ENCODE data around the gene SPA17. TPM values are rescaled to one million over a fixed set of nuclear protein-coding genes. Genes with fewer than 3 reads are reported as not detected.

Gene SPA17
- total and polyA plus RNA-seq, 2 of the 8 experiments (the other 6 are each of a cell fraction or from before 2014, with no cell fraction given) = 3.7 to 5.2 TPM

GRCh38 chr11:124716591-124716990 lies 42.9 kb downstream of the SPA17 start:
- no peaks in the 10 kb centered on the region for H3K79me1 ChIP-seq (ENCODE audit: low read depth, low read length)
- no peak overlapping the region for H2BK12ac ChIP-seq (ENCODE audit: low read depth, low read length)
- 56% methylated on average over 3 of the region's 3 CpGs; no CpG with 5 or more reads in 1 of the 2 experiments for WGBS, 2 experiments (ENCODE audit: extremely low coverage in 1 of 2, insufficient coverage in 1 of 2, insufficient read length in 1 of 2, insufficient replicate concordance in 2 of 2, low coverage in 1 of 2, low lambda C conversion rate in 2 of 2, missing lambda C conversion rate in 1 of 2)
- no peaks in the 10 kb centered on the region for H3K79me2 ChIP-seq (ENCODE audit: control insufficient read depth in 1 of 2, insufficient read depth in 2 of 2, low read length in 2 of 2)
- no peak overlapping the region for H2BK120ac ChIP-seq (replicated peaks; ENCODE audit: low read depth, low read length)
- no peak overlapping the region for H3K14ac ChIP-seq (ENCODE audit: insufficient read length)
- H4K20me1 ChIP-seq (replicated peaks in 1 of 2; ENCODE audit: control insufficient read depth in 1 of 2, insufficient read depth in 2 of 2, low read length in 2 of 2) = no peaks in the 10 kb centered on the region
- H4K91ac ChIP-seq (replicated peaks; ENCODE audit: insufficient read length, low read length) = no peak overlapping the region
- no peak overlapping the region for H2AK5ac ChIP-seq (ENCODE audit: low read depth, low read length)
- no peak overlapping the region for H2BK20ac ChIP-seq (ENCODE audit: low read length)
- no peak overlapping the region for H2BK5ac ChIP-seq (ENCODE audit: low read depth, low read length)
- CTCF ChIA-PET (ENCODE audit: partially characterized antibody) = interaction anchor here (1.0 to 1.3 kb wide), 6 partner anchors 22 to 77 kb away, joined by 3 to 6 read pairs (median 3); partner anchors contain the start of gene ESAM
- H3K36me3 ChIP-seq (ENCODE audit: control insufficient read depth in 2 of 4, insufficient read depth in 4 of 4, low read length in 3 of 4) = no peaks in the 10 kb centered on the region
- peaks cover 8% of the 10 kb centered on the region for H3K23me2 ChIP-seq (ENCODE audit: low read depth, low read length)
- no peak for DNase-seq (ENCODE audit: low read depth in 1 of 2, low spot score in 2 of 2)
- H3K4me1 ChIP-seq (replicated peaks in 1 of 4; ENCODE audit: control insufficient read depth in 3 of 4, insufficient read depth in 4 of 4, low read length in 3 of 4) = peaks cover 0 to 5% (median 3%) of the 10 kb centered on the region in 4 experiments; a peak in 5 of 7 replicates
- FAIRE-seq = no peak
- H3K4me3 ChIP-seq (ENCODE audit: extremely low read depth in 1 of 4, insufficient read depth in 2 of 4, low read depth in 3 of 4, low read length in 4 of 4) = no peak overlapping the region
- no peak overlapping the region for H3K18ac ChIP-seq (ENCODE audit: extremely low read depth, low read length)
- no peak overlapping the region for H3K9ac ChIP-seq (replicated peaks in 1 of 4; ENCODE audit: extremely low read depth in 1 of 4, low read depth in 3 of 4, low read length in 3 of 4)
- H4K5ac ChIP-seq (ENCODE audit: insufficient read length, low read depth, low read length) = no peak overlapping the region
- H3K23ac ChIP-seq (ENCODE audit: insufficient read length) = no peak overlapping the region
- no peaks in the 10 kb centered on the region for H3K9me3 ChIP-seq (ENCODE audit: insufficient read depth in 2 of 2, low read depth in 1 of 2, low read length in 1 of 2)
- peaks cover 42 to 66% (median 62%) of the 10 kb centered on the region in 4 experiments for H3K27me3 ChIP-seq (replicated peaks in 1 of 4; ENCODE audit: control insufficient read depth in 3 of 4, extremely low read depth in 1 of 4, insufficient read depth in 3 of 4, low read length in 3 of 4)
- H3K4me2 ChIP-seq (ENCODE audit: insufficient read depth in 1 of 2, low read depth in 2 of 2, low read length in 2 of 2) = no peak overlapping the region
- no peak overlapping the region for H3K56ac ChIP-seq (replicated peaks; ENCODE audit: insufficient read length, low read depth, low read length)
- H2BK15ac ChIP-seq (ENCODE audit: low read length) = no peak overlapping the region
- H4K8ac ChIP-seq (ENCODE audit: extremely low read depth, insufficient read depth, low read length) = no peak overlapping the region
- H3K4ac ChIP-seq (replicated peaks; ENCODE audit: insufficient read length, low read depth, low read length) = no peak overlapping the region
- no peak overlapping the region for H3K27ac ChIP-seq (ENCODE audit: low read depth, low read length)
- no peak overlapping the region for H2AFZ ChIP-seq (ENCODE audit: low read length)
- POLR2A ChIA-PET (ENCODE audit: partially characterized antibody) = interaction anchor here (0.8 kb wide), 1 partner anchor 22 kb away, joined by 3 read pairs; no protein-coding TSS in a partner anchor
- no peak for TF ChIP-seq KDM5A (IDR thresholded peaks at IDR 0.05; ENCODE audit: low read length)
- no peak for TF ChIP-seq RXRA (IDR thresholded peaks at IDR 0.05; ENCODE audit: insufficient read depth, low read depth, low read length)
- TF ChIP-seq GABPA (IDR thresholded peaks at IDR 0.05; ENCODE audit: borderline replicate concordance, insufficient read depth, low read length) = no peak
- no peak for TF ChIP-seq BACH1 (IDR thresholded peaks at IDR 0.05; ENCODE audit: low read length)
- TF ChIP-seq TBP (IDR thresholded peaks at IDR 0.05; ENCODE audit: low read depth, low read length) = no peak

Measured in H1 (cell line).